Body of pancreas (tissue), 4 donors: ENCODE measurements around the gene PAPPA.

Experiments used
- POLR2A ChIP-seq, 3 donors: fragments of 450-650 bp; IDR thresholded peaks; one replicate each; pipeline ENCODE4 v1.6.1; 2016; ENCODE audit warnings: antibody characterized with exemption in 3 of 3, mild to moderate bottlenecking in 2 of 3
- TF ChIP-seq, protein P1 (sequence below), 7 experiments: fragments of 450-650 bp in 4 of 7; fragments of 200-600 bp in 3 of 7; sonication (generic) in 3 of 7; IDR thresholded peaks; one replicate each; pipeline ENCODE4 v1.5.1; 2016 to 2019; ENCODE audit warnings: antibody characterized with exemption in 7 of 7

DNA sequence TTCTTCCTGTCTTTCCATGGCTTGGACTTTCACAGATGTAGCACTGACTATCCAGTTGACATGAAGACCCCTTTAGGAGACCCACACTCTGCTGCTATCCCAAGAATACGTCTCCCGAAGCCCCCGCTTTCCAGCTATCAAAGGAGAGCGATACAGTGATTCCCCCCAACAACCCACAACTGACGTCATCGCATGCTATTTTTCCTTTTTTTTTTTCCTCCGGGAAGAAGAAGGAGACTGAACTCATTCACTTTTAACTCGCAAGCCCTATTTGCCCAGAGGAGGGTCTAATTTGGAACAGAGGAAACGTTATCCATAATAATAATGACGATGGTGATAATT is 2.1 kb downstream of the PAPPA start:
- TF ChIP-seq, protein P1, sequence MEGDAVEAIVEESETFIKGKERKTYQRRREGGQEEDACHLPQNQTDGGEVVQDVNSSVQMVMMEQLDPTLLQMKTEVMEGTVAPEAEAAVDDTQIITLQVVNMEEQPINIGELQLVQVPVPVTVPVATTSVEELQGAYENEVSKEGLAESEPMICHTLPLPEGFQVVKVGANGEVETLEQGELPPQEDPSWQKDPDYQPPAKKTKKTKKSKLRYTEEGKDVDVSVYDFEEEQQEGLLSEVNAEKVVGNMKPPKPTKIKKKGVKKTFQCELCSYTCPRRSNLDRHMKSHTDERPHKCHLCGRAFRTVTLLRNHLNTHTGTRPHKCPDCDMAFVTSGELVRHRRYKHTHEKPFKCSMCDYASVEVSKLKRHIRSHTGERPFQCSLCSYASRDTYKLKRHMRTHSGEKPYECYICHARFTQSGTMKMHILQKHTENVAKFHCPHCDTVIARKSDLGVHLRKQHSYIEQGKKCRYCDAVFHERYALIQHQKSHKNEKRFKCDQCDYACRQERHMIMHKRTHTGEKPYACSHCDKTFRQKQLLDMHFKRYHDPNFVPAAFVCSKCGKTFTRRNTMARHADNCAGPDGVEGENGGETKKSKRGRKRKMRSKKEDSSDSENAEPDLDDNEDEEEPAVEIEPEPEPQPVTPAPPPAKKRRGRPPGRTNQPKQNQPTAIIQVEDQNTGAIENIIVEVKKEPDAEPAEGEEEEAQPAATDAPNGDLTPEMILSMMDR (IDR thresholded peaks at IDR 0.05): no peak
- TF ChIP-seq POLR2A (IDR thresholded peaks at IDR 0.05): no peak
